Measurements from ENCODE around the gene CBX2. TPM values are rescaled to one million over a fixed set of nuclear protein-coding genes. Genes with fewer than 3 reads are reported as not detected.

The CBX2 gene
- total RNA-seq, 2 experiments from 2014 or later: 2.5 to 3.1 TPM

DNA sequence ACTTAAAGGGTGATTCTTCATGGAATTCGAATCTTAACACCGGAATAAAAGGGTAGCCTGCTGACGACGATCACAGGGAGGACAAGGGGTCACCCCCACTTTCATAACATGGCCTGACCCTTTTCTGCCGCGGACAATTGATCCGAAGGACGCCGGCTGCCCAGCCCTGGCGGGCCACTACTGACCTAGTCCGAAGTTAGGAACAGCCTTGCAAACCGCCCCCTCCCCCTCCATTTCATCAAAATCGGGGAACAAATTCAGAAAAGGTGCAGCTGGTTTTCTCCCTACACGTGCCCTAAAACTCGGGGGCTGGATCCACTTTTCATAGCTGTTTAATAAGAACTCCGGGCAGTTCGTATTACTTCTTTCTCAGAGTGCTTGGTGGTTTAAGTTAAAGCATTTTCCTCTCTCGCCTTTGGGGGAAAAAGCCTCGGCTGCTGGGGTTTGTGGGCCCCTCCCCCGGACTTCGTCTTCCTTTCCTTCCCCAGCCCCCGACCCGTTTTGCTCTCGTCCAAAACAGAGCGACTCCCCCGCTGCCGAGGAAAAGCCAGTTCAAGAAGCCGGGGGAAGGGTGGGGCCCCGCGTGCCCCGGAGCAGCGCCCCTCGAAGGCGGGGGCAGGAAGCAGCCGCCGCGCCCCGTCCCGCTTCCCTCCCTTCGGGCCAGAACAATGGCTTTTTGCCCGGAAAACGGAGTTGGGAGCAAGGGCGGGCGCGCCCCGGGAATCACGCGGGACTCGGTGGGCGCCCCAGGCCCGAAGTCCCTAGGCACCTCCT lies 641 bp upstream of the CBX2 start:
- DNase-seq: peak; percentile 46
- ChIA-PET CTCF (interaction anchor here (0.7 to 2.6 kb wide), 6 partner anchors 10 to 138 kb away, joined by 3 to 7 read pairs (median 3); no protein-coding TSS in a partner anchor), POLR2A (no interaction called here)
- Mint-ChIP-seq H3K4me1 (ENCODE audit: low read depth) (peaks cover 14% of the 10 kb centered on the region), H3K27ac (no peak overlapping the region), H3K4me3 (peak overlapping the region; percentile 64), H3K36me3 (no peaks in the 10 kb centered on the region), H3K27me3 (peaks cover 68% of the 10 kb centered on the region), H3K9me3 (no peaks in the 10 kb centered on the region)
- intact Hi-C loops (cut with micrococcal nuclease): no loop called here

DNA sequence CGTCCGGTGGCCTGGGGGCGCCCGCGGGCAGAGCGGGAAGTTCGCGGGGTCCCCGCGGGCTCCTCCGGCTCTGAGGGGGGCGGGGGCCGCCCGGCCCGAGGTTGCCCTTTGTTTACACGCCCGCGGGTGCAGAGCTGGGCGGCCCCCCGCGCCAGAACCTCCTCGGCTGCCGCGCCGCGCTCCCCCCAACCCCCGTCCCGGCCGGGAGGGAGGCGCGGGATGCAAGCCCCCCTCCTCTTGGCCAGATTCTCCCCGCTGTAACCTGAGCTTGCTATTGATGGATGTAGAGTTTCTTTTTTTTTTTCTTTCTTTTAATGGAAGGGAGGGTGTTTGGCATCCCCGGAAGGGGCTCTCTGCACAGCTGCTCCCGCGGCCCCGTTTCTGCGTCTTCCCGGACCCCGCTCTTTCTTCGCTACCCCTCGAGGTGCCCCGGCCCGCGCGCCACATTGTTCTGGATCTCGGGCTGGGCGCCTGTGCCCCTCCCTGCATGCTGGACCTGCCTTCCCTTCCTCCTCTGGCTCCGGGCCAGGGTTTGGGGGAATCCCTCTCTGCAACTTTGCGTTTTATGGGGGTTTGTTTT lies 646 bp downstream of the CBX2 start:
- intact Hi-C loops (cut with micrococcal nuclease): loop anchor here (2.0 kb wide), 1 partner anchor 32 kb away; no protein-coding TSS in a partner anchor
- Mint-ChIP-seq H3K4me3 (peak overlapping the region; percentile 77), H3K36me3 (no peaks in the 10 kb centered on the region), H3K27me3 (peaks cover 71% of the 10 kb centered on the region), H3K9me3 (no peaks in the 10 kb centered on the region), H3K4me1 (ENCODE audit: low read depth) (peaks cover 14% of the 10 kb centered on the region), H3K27ac (peak overlapping the region; percentile 47)
- peak; percentile 23 for DNase-seq
- ChIA-PET POLR2A (no interaction called here), CTCF (interaction anchor here (1.1 to 2.6 kb wide), 4 partner anchors 11 to 33 kb away, joined by 3 to 7 read pairs (median 4); no protein-coding TSS in a partner anchor)

GRCh38 chr17:79779084-79779529 lies 1.2 kb downstream of the CBX2 start:
- Mint-ChIP-seq H3K36me3 (no peaks in the 10 kb centered on the region), H3K27me3 (peaks cover 66% of the 10 kb centered on the region), H3K4me3 (peak overlapping the region; percentile 77), H3K27ac (no peak overlapping the region), H3K4me1 (ENCODE audit: low read depth) (peaks cover 14% of the 10 kb centered on the region), H3K9me3 (no peaks in the 10 kb centered on the region)
- ChIA-PET CTCF (interaction anchor here (1.1 to 2.6 kb wide), 4 partner anchors 10 to 33 kb away, joined by 3 to 7 read pairs (median 4); no protein-coding TSS in a partner anchor), POLR2A (no interaction called here)
- no peak for DNase-seq
- intact Hi-C loops (cut with micrococcal nuclease): loop anchor here (2.0 kb wide), 1 partner anchor 32 kb away; no protein-coding TSS in a partner anchor

GRCh38 chr17:79779661-79780365 lies 1.9 kb downstream of the CBX2 start:
- Mint-ChIP-seq H3K27ac (no peak overlapping the region), H3K4me1 (ENCODE audit: low read depth) (peaks cover 14% of the 10 kb centered on the region), H3K27me3 (peaks cover 62% of the 10 kb centered on the region), H3K36me3 (no peaks in the 10 kb centered on the region), H3K9me3 (no peaks in the 10 kb centered on the region), H3K4me3 (no peak overlapping the region)
- DNase-seq: no peak
- intact Hi-C loops (cut with micrococcal nuclease): loop anchor here (2.0 kb wide), 1 partner anchor 33 kb away; no protein-coding TSS in a partner anchor
- ChIA-PET CTCF (interaction anchor here (1.3 to 2.6 kb wide), 3 partner anchors 10 to 34 kb away, joined by 4 to 7 read pairs (median 5); no protein-coding TSS in a partner anchor), POLR2A (no interaction called here)

GRCh38 chr17:79781012-79781650 lies 3.2 kb downstream of the CBX2 start:
- intact Hi-C loops (cut with micrococcal nuclease): no loop called here
- Mint-ChIP-seq H3K4me1 (ENCODE audit: low read depth) (peaks cover 14% of the 10 kb centered on the region), H3K4me3 (no peak overlapping the region), H3K36me3 (no peaks in the 10 kb centered on the region), H3K27ac (no peak overlapping the region), H3K27me3 (peaks cover 58% of the 10 kb centered on the region), H3K9me3 (no peaks in the 10 kb centered on the region)
- POLR2A ChIA-PET: no interaction called here
- DNase-seq: no peak
- CTCF ChIA-PET: no interaction called here

DNA sequence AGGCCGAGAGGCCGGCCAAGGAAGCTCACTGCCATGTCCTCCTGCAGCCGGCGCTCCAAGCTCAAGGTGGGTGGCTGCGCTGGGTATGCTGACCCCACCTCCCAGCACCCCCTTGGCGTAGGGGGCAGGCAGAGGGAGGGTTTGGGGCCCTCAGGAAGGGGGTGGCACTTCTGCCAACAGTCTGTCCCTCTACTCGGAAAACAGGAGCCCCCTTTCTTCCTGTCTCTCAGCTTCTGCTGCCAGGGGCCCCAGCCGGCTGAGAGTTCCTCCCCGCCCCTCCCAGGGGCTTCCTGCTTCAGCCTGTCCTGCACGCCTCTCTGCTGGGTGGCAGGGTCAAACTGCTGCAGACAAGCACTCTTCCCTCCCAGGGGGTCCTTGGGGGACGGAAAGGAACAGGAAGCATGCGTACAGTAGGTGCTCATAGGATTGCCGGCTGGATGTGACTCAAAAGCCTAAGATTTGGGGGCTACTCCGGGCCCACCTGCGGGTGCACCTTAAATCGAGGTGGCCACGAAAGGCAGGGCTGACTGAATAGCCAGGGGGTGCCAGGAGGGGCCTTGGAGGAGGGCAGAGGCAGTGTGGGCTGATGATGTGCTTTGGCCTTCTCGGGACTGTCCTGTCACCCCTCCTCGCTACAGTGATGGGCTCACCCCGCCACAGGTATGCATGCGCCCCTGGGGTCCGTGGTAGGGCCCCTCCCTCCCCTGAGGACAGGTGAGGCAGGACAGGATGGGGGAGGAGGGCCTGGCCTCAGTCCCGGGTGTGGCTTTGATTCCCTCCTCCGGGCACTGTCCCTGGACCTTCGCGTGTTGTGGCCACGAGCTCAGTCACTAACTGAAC lies 4.0 kb downstream of the CBX2 start:
- Mint-ChIP-seq H3K36me3 (no peaks in the 10 kb centered on the region), H3K27me3 (peaks cover 56% of the 10 kb centered on the region), H3K27ac (no peak overlapping the region), H3K9me3 (no peaks in the 10 kb centered on the region), H3K4me3 (no peak overlapping the region), H3K4me1 (ENCODE audit: low read depth) (peaks cover 11% of the 10 kb centered on the region)
- intact Hi-C loops (cut with micrococcal nuclease): no loop called here
- ChIA-PET CTCF (no interaction called here), POLR2A (no interaction called here)
- DNase-seq: no peak

GRCh38 chr17:79783891-79784290 lies 5.9 kb downstream of the CBX2 start:
- no peak for DNase-seq
- intact Hi-C loops (cut with micrococcal nuclease): no loop called here
- no peak overlapping the region for H3K27ac Mint-ChIP-seq
- CTCF ChIA-PET: interaction anchor here (0.9 kb wide), 1 partner anchor 51 kb away, joined by 3 read pairs; no protein-coding TSS in a partner anchor
- no peaks in the 10 kb centered on the region for H3K36me3 Mint-ChIP-seq
- POLR2A ChIA-PET: no interaction called here
- H3K9me3 Mint-ChIP-seq: no peaks in the 10 kb centered on the region
- peaks cover 59% of the 10 kb centered on the region for H3K27me3 Mint-ChIP-seq
- H3K4me3 Mint-ChIP-seq: no peak overlapping the region
- H3K4me1 Mint-ChIP-seq (ENCODE audit: low read depth): peaks cover 3% of the 10 kb centered on the region

- no peak overlapping the region for H3K27ac Mint-ChIP-seq
- CTCF ChIA-PET: interaction anchor here (0.9 kb wide), 1 partner anchor 51 kb away, joined by 3 read pairs; no protein-coding TSS in a partner anchor
- H3K4me3 Mint-ChIP-seq: no peak overlapping the region
- intact Hi-C loops (cut with micrococcal nuclease): no loop called here
- no peak for DNase-seq
- POLR2A ChIA-PET: no interaction called here
- peaks cover 57% of the 10 kb centered on the region for H3K27me3 Mint-ChIP-seq
- H3K36me3 Mint-ChIP-seq: no peaks in the 10 kb centered on the region
- H3K4me1 Mint-ChIP-seq (ENCODE audit: low read depth): no peaks in the 10 kb centered on the region
- H3K9me3 Mint-ChIP-seq: no peaks in the 10 kb centered on the region
Measured at GRCh38 chr17:79784353-79785016, 6.5 kb downstream of the CBX2 start.

GRCh38 chr17:79785017-79785899 lies 7.3 kb downstream of the CBX2 start:
- Mint-ChIP-seq H3K9me3 (no peaks in the 10 kb centered on the region), H3K4me1 (ENCODE audit: low read depth) (no peaks in the 10 kb centered on the region), H3K27me3 (peaks cover 52% of the 10 kb centered on the region), H3K4me3 (no peak overlapping the region), H3K27ac (no peak overlapping the region), H3K36me3 (no peaks in the 10 kb centered on the region)
- no peak for DNase-seq
- ChIA-PET POLR2A (no interaction called here), CTCF (interaction anchor here (0.9 kb wide), 1 partner anchor 50 kb away, joined by 3 read pairs; no protein-coding TSS in a partner anchor)
- intact Hi-C loops (cut with micrococcal nuclease): no loop called here

All from activated CD4-positive, alpha-beta memory T cell treated with anti-CD3 and anti-CD28 coated beads for 36 hours (primary cell).